Breast epithelium (tissue), 4 donors: Measurements from ENCODE around the gene PDXP. TPM values are rescaled to one million over a fixed set of nuclear protein-coding genes. Genes with fewer than 3 reads are reported as not detected.

Experiments used
- DNase-seq, 2 donors: peaks; one replicate each; pipeline ENCODE4 v3.0.0-alpha.2; 2019; ENCODE audit warnings: low spot score in 2 of 2
- H3K27ac ChIP-seq, 2 donors: fragments of 200-600 bp; sonication (generic) in 1 of 2; one replicate each; pipeline ENCODE4 v1.5.1; 2016 to 2019; ENCODE audit warnings: mild to moderate bottlenecking in 1 of 2
- H3K27me3 ChIP-seq, 2 donors: fragments of 200-600 bp; sonication (generic) in 1 of 2; one replicate each; pipeline versions ENCODE4 v1.5.1 to v1.6.0; 2017 to 2019; ENCODE audit warnings: control low read depth in 1 of 2, mild to moderate bottlenecking in 1 of 2
- H3K36me3 ChIP-seq: fragments of 200-600 bp; one replicate; pipeline ENCODE4 v1.5.1; 2019
- H3K4me1 ChIP-seq, 2 donors: fragments of 200-600 bp; sonication (generic); one replicate each; pipeline ENCODE4 v1.5.1; 2016 to 2019; ENCODE audit warnings: control low read depth in 1 of 2
- H3K4me3 ChIP-seq, 3 donors: fragments of 200-600 bp; sonication (generic); 1 replicate in 2 of 3; 2 replicates in 1 of 3; pipeline ENCODE4 v1.5.1; 2016 to 2019; ENCODE audit warnings: mild to moderate bottlenecking in 3 of 3, moderate library complexity in 2 of 3
- H3K9me3 ChIP-seq, 2 donors: fragments of 200-600 bp; sonication (generic) in 1 of 2; one replicate each; pipeline ENCODE4 v1.5.1; 2016 to 2019; ENCODE audit warnings: control low read depth in 1 of 2
- POLR2A ChIP-seq: fragments of 450-650 bp; IDR thresholded peaks from one replicate; pipeline ENCODE4 v1.6.1; 2016; ENCODE audit warnings: antibody characterized with exemption, mild to moderate bottlenecking, moderate library complexity
- POLR2AphosphoS5 ChIP-seq, 3 donors: sonication (generic); formaldehyde crosslinking; IDR thresholded peaks; one replicate each; pipeline ENCODE4 v1.6.1; 2017; ENCODE audit warnings: antibody characterized with exemption in 3 of 3
- intact Hi-C: fragments of 100-400 bp; cut with DNase I; formaldehyde crosslinking; loops from one replicate; pipeline ENCODE4 v1.15.1; 2023; ENCODE audit warnings: low total_unique reads
- total RNA-seq, 3 donors: library from RNA; depleted of rRNA; stranded (reverse); fragments of >200 nt; gene quantifications; one replicate each; pipeline ENCODE4 v1.1.0, GENCODE V29; 2016
- TF ChIP-seq, protein P1 (sequence below), 3 donors: fragments of 450-650 bp; IDR thresholded peaks; one replicate each; pipeline ENCODE4 v1.5.1; 2016 to 2017; ENCODE audit warnings: antibody characterized with exemption in 3 of 3, mild to moderate bottlenecking in 3 of 3, moderate library complexity in 3 of 3

The PDXP gene
- total RNA-seq, 3 donors from 2014 or later: 4.2 to 6.9 (median 4.2) TPM

DNA sequence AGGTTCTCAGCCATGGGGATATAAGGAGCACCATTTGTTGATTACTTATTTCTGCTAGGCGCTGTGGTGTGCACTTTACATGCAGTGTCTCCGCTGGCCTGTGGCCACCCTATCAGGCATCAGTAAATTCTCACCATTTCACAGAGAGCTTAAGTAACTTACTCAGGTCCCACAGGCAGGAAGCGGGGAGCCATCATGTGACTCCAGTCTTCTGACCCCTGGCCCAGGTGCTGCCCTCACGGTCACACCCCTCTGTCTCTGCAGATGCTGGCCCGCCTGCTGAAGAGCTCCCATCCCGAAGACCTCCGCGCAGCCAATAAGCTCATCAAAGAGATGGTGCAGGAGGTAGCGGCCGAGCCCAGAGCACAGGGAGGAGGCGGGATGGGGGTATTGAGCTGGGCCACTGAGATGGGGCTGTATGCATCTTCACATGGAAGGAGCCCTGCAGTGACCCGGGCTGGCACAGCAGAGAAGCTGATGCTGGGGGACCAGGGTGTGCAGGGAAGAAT, 37.1 kb upstream of the PDXP start:
- Histone ChIP-seq H3K9me3 (no peaks in the 10 kb centered on the region), H3K4me3 (no peak overlapping the region), H3K4me1 (peaks cover 11 to 17% of the 10 kb centered on the region in 2 donors), H3K27me3 (no peaks in the 10 kb centered on the region), H3K27ac (no peak overlapping the region), H3K36me3 (no peaks in the 10 kb centered on the region)
- intact Hi-C loops: no loop called here
- no peak for DNase-seq
- TF ChIP-seq, protein P1, sequence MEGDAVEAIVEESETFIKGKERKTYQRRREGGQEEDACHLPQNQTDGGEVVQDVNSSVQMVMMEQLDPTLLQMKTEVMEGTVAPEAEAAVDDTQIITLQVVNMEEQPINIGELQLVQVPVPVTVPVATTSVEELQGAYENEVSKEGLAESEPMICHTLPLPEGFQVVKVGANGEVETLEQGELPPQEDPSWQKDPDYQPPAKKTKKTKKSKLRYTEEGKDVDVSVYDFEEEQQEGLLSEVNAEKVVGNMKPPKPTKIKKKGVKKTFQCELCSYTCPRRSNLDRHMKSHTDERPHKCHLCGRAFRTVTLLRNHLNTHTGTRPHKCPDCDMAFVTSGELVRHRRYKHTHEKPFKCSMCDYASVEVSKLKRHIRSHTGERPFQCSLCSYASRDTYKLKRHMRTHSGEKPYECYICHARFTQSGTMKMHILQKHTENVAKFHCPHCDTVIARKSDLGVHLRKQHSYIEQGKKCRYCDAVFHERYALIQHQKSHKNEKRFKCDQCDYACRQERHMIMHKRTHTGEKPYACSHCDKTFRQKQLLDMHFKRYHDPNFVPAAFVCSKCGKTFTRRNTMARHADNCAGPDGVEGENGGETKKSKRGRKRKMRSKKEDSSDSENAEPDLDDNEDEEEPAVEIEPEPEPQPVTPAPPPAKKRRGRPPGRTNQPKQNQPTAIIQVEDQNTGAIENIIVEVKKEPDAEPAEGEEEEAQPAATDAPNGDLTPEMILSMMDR (IDR thresholded peaks at IDR 0.05): no peak
- TF ChIP-seq POLR2A (no peak), POLR2AphosphoS5 (IDR thresholded peaks at IDR 0.05) (no peak)

DNA sequence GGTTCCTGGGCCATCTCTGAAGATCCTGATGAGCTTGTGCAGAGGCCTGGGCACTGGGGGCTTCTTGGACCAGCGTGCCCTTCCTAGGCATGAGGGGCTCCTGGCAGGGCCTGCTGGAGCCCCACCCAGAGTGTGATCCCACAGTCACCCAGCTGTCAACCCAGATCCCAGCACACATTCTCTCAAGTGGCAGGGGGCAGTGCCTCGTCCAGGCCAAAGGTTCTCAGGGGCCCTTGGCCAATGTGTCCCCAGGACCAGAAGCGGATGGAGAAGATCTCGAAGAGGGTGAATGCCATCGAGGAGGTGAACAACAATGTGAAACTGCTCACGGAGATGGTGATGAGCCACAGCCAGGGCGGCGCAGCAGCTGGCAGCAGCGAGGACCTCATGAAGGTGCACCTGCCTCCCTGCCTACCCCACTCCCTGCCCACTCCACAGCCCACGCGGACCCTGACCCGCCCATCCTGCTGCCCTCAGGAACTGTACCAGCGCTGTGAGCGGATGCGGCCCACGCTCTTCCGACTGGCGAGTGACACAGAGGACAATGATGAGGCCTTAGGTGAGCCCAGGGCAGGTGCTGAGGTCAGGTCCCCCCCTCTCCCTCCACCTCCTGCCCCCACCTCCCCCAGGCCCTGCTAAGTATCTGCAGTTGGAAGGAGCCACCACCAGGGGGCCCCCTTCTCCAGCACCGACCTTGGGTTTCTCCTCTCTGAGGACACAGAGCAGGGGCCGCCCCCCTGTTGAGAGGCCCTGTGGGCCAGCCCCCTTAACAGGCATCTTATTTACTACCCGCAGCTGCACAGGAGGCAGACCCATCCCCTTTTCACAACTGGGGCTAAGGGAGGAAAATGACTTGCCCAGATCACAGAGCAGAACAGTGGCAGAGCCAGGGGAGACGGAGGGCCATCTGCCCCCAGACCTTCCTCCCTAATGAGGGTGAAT, 35.2 kb upstream of the PDXP start:
- no peak for TF ChIP-seq POLR2AphosphoS5 (IDR thresholded peaks at IDR 0.05)
- TF ChIP-seq, protein P1 (IDR thresholded peaks at IDR 0.05): peak; percentile 20 to 57 (median 44)
- H3K4me3 ChIP-seq: no peak overlapping the region
- peak overlapping the region; percentile 39 to 84 for H3K27ac ChIP-seq
- no peaks in the 10 kb centered on the region for H3K27me3 ChIP-seq
- H3K9me3 ChIP-seq: no peaks in the 10 kb centered on the region
- intact Hi-C loops: no loop called here
- no peaks in the 10 kb centered on the region for H3K36me3 ChIP-seq
- no peak for DNase-seq
- H3K4me1 ChIP-seq: peaks cover 17 to 29% of the 10 kb centered on the region in 2 donors

DNA sequence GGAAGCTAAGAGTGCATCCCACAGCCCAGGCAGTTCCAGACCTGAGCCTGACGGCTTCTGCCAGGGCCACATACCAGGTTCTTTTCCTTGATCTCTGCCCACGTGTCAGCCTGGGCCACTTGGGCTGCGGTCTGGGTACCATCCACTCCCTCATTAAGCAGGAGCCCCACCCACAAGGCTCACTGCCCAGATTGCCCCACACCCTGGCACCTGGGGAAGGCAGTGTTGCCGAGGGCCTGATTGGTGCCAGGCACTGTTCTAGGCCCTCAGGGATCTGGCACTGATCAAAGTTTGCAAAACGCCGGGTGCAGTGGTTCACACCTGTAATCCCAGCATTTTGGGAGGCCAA, 34.5 kb upstream of the PDXP start:
- H3K27me3 ChIP-seq: no peaks in the 10 kb centered on the region
- H3K36me3 ChIP-seq: no peaks in the 10 kb centered on the region
- no peak overlapping the region for H3K4me3 ChIP-seq
- no peak for TF ChIP-seq POLR2A
- TF ChIP-seq, protein P1 (IDR thresholded peaks at IDR 0.05): no peak
- intact Hi-C loops: no loop called here
- peak in 1 of 2 donors; percentile 74 for DNase-seq
- H3K4me1 ChIP-seq: peaks cover 17 to 29% of the 10 kb centered on the region in 2 donors
- H3K9me3 ChIP-seq: no peaks in the 10 kb centered on the region
- H3K27ac ChIP-seq: peak overlapping the region; percentile 39 to 84

DNA sequence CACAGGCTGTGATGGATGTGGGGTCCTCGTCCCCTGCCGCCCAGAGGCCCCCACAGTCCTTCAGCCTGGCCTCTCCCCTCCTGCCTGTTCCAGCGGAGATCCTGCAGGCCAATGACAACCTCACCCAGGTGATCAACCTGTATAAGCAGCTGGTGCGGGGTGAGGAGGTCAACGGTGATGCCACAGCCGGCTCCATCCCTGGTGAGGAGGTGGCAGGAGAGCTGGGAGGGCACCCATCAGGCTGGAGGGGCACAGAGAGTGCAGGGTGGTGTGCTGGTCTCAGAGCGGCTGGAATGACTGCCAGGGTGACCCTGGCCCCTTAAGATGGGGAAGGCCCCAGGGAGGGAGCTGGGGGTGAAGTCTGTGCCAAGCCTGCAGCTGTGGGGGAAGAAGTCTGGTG, 33.6 kb upstream of the PDXP start:
- no peaks in the 10 kb centered on the region for H3K9me3 ChIP-seq
- no peak for DNase-seq
- H3K4me1 ChIP-seq: peaks cover 17 to 29% of the 10 kb centered on the region in 2 donors
- no peaks in the 10 kb centered on the region for H3K27me3 ChIP-seq
- H3K4me3 ChIP-seq: no peak overlapping the region
- H3K36me3 ChIP-seq: no peaks in the 10 kb centered on the region
- intact Hi-C loops: no loop called here
- peak overlapping the region; percentile 84 to 92 for H3K27ac ChIP-seq
- TF ChIP-seq, protein P1 (IDR thresholded peaks at IDR 0.05): no peak
- TF ChIP-seq POLR2AphosphoS5 (IDR thresholded peaks at IDR 0.05) (no peak), POLR2A (no peak)

DNA sequence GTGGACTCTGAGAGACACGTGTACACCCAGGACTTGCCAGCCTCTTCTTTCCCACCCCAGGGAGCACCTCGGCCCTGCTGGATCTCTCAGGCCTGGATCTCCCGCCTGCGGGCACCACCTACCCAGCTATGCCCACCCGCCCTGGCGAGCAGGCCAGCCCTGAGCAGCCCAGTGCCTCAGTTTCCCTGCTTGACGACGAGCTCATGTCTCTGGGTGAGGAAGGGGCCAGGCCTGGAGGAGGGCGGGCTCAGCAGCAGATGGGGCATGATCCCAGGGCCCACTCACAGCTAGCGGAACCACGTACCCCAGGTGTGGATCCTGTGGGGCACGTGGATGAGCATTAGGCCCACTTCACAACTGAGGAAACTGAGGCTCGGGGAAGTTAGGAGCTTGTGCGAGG, 32.8 kb upstream of the PDXP start:
- no peak for DNase-seq
- H3K4me3 ChIP-seq: no peak overlapping the region

More for the DNA sequence above, 32.8 kb upstream of the PDXP start:
- Histone ChIP-seq H3K27ac (peak overlapping the region; percentile 84 to 92), H3K36me3 (no peaks in the 10 kb centered on the region), H3K9me3 (no peaks in the 10 kb centered on the region), H3K27me3 (no peaks in the 10 kb centered on the region), H3K4me1 (peaks cover 17 to 29% of the 10 kb centered on the region in 2 donors)
- intact Hi-C loops: no loop called here
- TF ChIP-seq, protein P1 (IDR thresholded peaks at IDR 0.05): no peak
- no peak for TF ChIP-seq POLR2AphosphoS5 (IDR thresholded peaks at IDR 0.05)
- no peak for TF ChIP-seq POLR2A
